IMR-90 (cell line): ENCODE results near the gene UCKL1. TPM values are rescaled to one million over a fixed set of nuclear protein-coding genes. Genes with fewer than 3 reads are reported as not detected.

Experiments
- ATAC-seq: fragments of 200-7000 bp; cut with Tn5 transposase; 2 replicates; pipeline ENCODE4 v1.9.1; 2020; ENCODE audit warnings: low read depth, mild to moderate bottlenecking, moderate library complexity
- BruUV-seq: library from RNA; stranded (reverse); fragments of 400-500 nt; replicated peaks from 2 replicates; lab custom pipeline; 2021; lab: Mats Ljungman, UMichigan
- CTCF ChIA-PET: fragments of 300-600 bp; formaldehyde crosslinking; extraction: SDS; loops from one replicate; lab custom pipeline; 2021; ENCODE audit warnings: antibody characterized with exemption; lab: Yijun Ruan, JAX
- POLR2A ChIA-PET: fragments of 300-600 bp; sonication (Branson Sonifier 250); formaldehyde crosslinking; loops from one replicate; lab custom pipeline; 2022; ENCODE audit warnings: antibody characterized with exemption; ENCODE audit not compliant: unreplicated experiment; lab: Charles Lee
- DNase-seq: peaks from one replicate; pipeline ENCODE4 v3.0.0; 2013
- H2AFZ ChIP-seq: replicated peaks from 2 replicates; pipeline ENCODE3; 2013; ENCODE audit warnings: low read length, mild to moderate bottlenecking; ENCODE audit not compliant: poor library complexity
- H2AK5ac ChIP-seq: 2 replicates; pipeline ENCODE4 v1.6.1; 2013; ENCODE audit warnings: low read depth, low read length, inconsistent platforms
- H2AK9ac ChIP-seq: replicated peaks from 2 replicates; pipeline ENCODE3; 2013; ENCODE audit warnings: mild to moderate bottlenecking, low read depth, low read length, moderate library complexity; ENCODE audit not compliant: poor library complexity
- H2BK120ac ChIP-seq: 2 replicates; pipeline ENCODE4 v1.6.1; 2013; ENCODE audit warnings: low read depth, low read length, inconsistent platforms
- H2BK15ac ChIP-seq: 3 replicates; pipeline ENCODE4 v1.6.1; 2013; ENCODE audit warnings: low read depth, low read length, inconsistent platforms
- H2BK20ac ChIP-seq: 2 replicates; pipeline ENCODE4 v1.6.1; 2013; ENCODE audit warnings: low read depth, mild to moderate bottlenecking, inconsistent platforms, low read length, moderate library complexity
- H2BK5ac ChIP-seq: 2 replicates; pipeline ENCODE4 v1.6.1; 2013; ENCODE audit warnings: mild to moderate bottlenecking, low read depth, low read length, inconsistent platforms; ENCODE audit not compliant: poor library complexity, severe bottlenecking
- H3K14ac ChIP-seq: replicated peaks from 2 replicates; pipeline ENCODE4 v1.6.1; 2013; ENCODE audit warnings: low read depth, low read length, inconsistent platforms
- H3K18ac ChIP-seq: 2 replicates; pipeline ENCODE4 v1.6.1; 2013; ENCODE audit warnings: low read depth, low read length, control low read depth
- H3K23ac ChIP-seq: 2 replicates; pipeline ENCODE4 v1.6.1; 2013; ENCODE audit warnings: low read depth, low read length, inconsistent platforms
- H3K27ac ChIP-seq: 2 replicates; pipeline ENCODE4 v1.5.1; 2013; ENCODE audit warnings: mild to moderate bottlenecking, control low read depth, low read length; ENCODE audit not compliant: insufficient read depth
- H3K27me3 ChIP-seq: 2 replicates; pipeline ENCODE4 v1.6.1; 2013; ENCODE audit warnings: low read length; ENCODE audit not compliant: control insufficient read depth, insufficient read depth
- H3K36me3 ChIP-seq: 2 replicates; pipeline ENCODE4 v1.6.1; 2013; ENCODE audit warnings: low read length, mixed read lengths; ENCODE audit not compliant: control insufficient read depth, insufficient read depth
- H3K4ac ChIP-seq: 2 replicates; pipeline ENCODE4 v1.6.1; 2013; ENCODE audit warnings: low read depth, low read length, inconsistent platforms
- H3K4me1 ChIP-seq: 2 replicates; pipeline ENCODE4 v1.6.1; 2013; ENCODE audit warnings: low read length, mixed read lengths; ENCODE audit not compliant: control insufficient read depth, insufficient read depth
- H3K4me2 ChIP-seq: 2 replicates; pipeline ENCODE4 v1.6.1; 2013; ENCODE audit warnings: low read depth, mild to moderate bottlenecking, control low read depth, low read length, moderate library complexity
- H3K4me3 ChIP-seq: 2 replicates; pipeline ENCODE4 v1.5.1; 2013; ENCODE audit warnings: low read depth, mild to moderate bottlenecking, control low read depth, low read length, moderate library complexity; ENCODE audit not compliant: insufficient read depth
- H3K56ac ChIP-seq: 2 replicates; pipeline ENCODE4 v1.6.1; 2013; ENCODE audit warnings: low read length, inconsistent platforms; ENCODE audit not compliant: insufficient read depth; ENCODE audit errors: extremely low read depth
- H3K79me1 ChIP-seq, 2 experiments: 2 replicates each; pipeline ENCODE4 v1.6.1; 2013; ENCODE audit warnings: low read length in 2 of 2, inconsistent platforms in 1 of 2, low read depth in 1 of 2
- H3K9ac ChIP-seq: 2 replicates; pipeline ENCODE4 v1.6.1; 2013; ENCODE audit warnings: low read depth, low read length, control low read depth
- H3K9me1 ChIP-seq: 2 replicates; pipeline ENCODE4 v1.6.1; 2013; ENCODE audit warnings: low read length, inconsistent platforms; ENCODE audit not compliant: insufficient read depth
- H3K9me3 ChIP-seq: 2 replicates; pipeline ENCODE4 v1.6.1; 2013; ENCODE audit warnings: low read length; ENCODE audit not compliant: control insufficient read depth, insufficient read depth
- H4K20me1 ChIP-seq: 2 replicates; pipeline ENCODE4 v1.6.1; 2013; ENCODE audit warnings: low read length, inconsistent platforms; ENCODE audit not compliant: insufficient read depth
- H4K5ac ChIP-seq: 2 replicates; pipeline ENCODE4 v1.6.1; 2013; ENCODE audit warnings: mild to moderate bottlenecking, low read depth, low read length, control low read depth
- H4K8ac ChIP-seq, 2 experiments: 2 replicates each; pipeline ENCODE4 v1.6.1; 2013; ENCODE audit warnings: low read depth in 2 of 2, low read length in 2 of 2, control low read depth in 1 of 2, inconsistent platforms in 1 of 2
- H4K91ac ChIP-seq: 2 replicates; pipeline ENCODE4 v1.6.1; 2013; ENCODE audit warnings: low read depth, low read length, inconsistent platforms; ENCODE audit not compliant: insufficient read depth
- NFE2L2 ChIP-seq: fragments of 150-350 bp; IDR thresholded peaks from 2 replicates; pipeline ENCODE4 v1.6.1; 2016; ENCODE audit warnings: low read depth, mild to moderate bottlenecking, low read length
- RAD21 ChIP-seq: IDR thresholded peaks from 2 replicates; pipeline ENCODE4 v1.6.1; 2012; ENCODE audit warnings: low read length, improper control_type of control experiment
- WGBS, 2 experiments: methylation state at CpG; one replicate each; pipeline versions ENCODE4 v1.1.5 to v1.1.7; 2013; ENCODE audit warnings: missing lambda C conversion rate in 2 of 2; ENCODE audit not compliant: insufficient read length in 1 of 2; ENCODE audit errors: extremely low coverage in 2 of 2; 5-methylcytosine and 5-hydroxymethylcytosine counted together
- dilution Hi-C: fragments of 300-500 bp; cut with HindIII; formaldehyde crosslinking; loops from one replicate; pipeline ENCODE4 v1.14.3; 2018; ENCODE audit warnings: low sequenced_read_pairs; ENCODE audit not compliant: unreplicated experiment
- in situ Hi-C: fragments of 300-500 bp; cut with MboI; formaldehyde crosslinking; loops from 3 replicates; pipeline ENCODE4 v1.14.3; 2019; ENCODE audit warnings: low sequenced_read_pairs, inconsistent platforms, mixed read lengths
- intact Hi-C: fragments of 100-400 bp; cut with micrococcal nuclease; formaldehyde crosslinking; loops from 2 replicates; pipeline ENCODE4 v1.10.0; 2022
- polyA plus RNA-seq, 3 experiments: library from polyadenylated mRNA; depleted of rRNA; stranded (reverse); fragments of >200 nt; gene quantifications; 2 replicates each; pipeline ENCODE4 v1.2.3, GENCODE V29; 2012; ENCODE audit warnings: low replicate concordance in 1 of 3
- total RNA-seq: library from RNA; depleted of rRNA; stranded (reverse); fragments of >200 nt; gene quantifications from 2 replicates; pipeline ENCODE4 v1.2.3, GENCODE V29; 2012

Gene UCKL1
- total and polyA plus RNA-seq, 2 of the 4 experiments (the other 2 are of a cell fraction) = 16.7 to 54.7 TPM

GRCh38 chr20:63935447-63935846 lies 20.8 kb downstream of the UCKL1 start:
- Histone ChIP-seq H3K23ac (no peak overlapping the region), H4K91ac (no peak overlapping the region), H3K79me1 (peaks cover 32 to 57% of the 10 kb centered on the region in 2 experiments), H3K9ac (no peak overlapping the region), H3K27ac (no peak overlapping the region), H2BK15ac (no peak overlapping the region), H3K18ac (no peak overlapping the region), H3K9me3 (no peaks in the 10 kb centered on the region), H3K4me1 (no peaks in the 10 kb centered on the region), H2BK120ac (no peak overlapping the region), H4K20me1 (peaks cover 55% of the 10 kb centered on the region), H3K4me3 (no peak overlapping the region), H4K8ac (no peak overlapping the region), H2BK20ac (no peak overlapping the region), H2AFZ (no peak overlapping the region), H3K27me3 (no peaks in the 10 kb centered on the region), H3K4me2 (no peak overlapping the region), H3K9me1 (peaks cover 12% of the 10 kb centered on the region; the same call in 1 of the 2 replicates), H3K14ac (no peak overlapping the region), H2BK5ac (no peak overlapping the region), H3K56ac (no peak overlapping the region), H3K36me3 (peaks cover 58% of the 10 kb centered on the region), H2AK5ac (no peak overlapping the region), H4K5ac (no peak overlapping the region), H2AK9ac (no peak overlapping the region), H3K4ac (no peak overlapping the region)
- ATAC-seq (no peak), DNase-seq (no peak)
- BruUV-seq = no TSS peak
- TF ChIP-seq RAD21 = no peak
- TF ChIP-seq NFE2L2 = no peak
- ChIA-PET CTCF (no interaction called here), POLR2A (no interaction called here)
- intact Hi-C loops (no loop called here), dilution Hi-C loops (no loop called here), in situ Hi-C loops (no loop called here)
- WGBS, 2 experiments = 96% methylated on average over 3 of the region's 9 CpGs; no CpG with 5 or more reads in 1 of the 2 experiments
